HEK293 (cell line): ENCODE results near the gene EIF4G3.

Experiments
- ATF2 ChIP-seq: fragments of 450-650 bp; formaldehyde crosslinking; IDR thresholded peaks from 2 replicates; pipeline ENCODE4 v1.5.1; 2016; ENCODE audit warnings: missing biosample characterization, missing genetic modification characterization, low read depth
- ZNF324 ChIP-seq: fragments of 450-650 bp; formaldehyde crosslinking; IDR thresholded peaks from 2 replicates; pipeline ENCODE4 v1.5.1; 2016; ENCODE audit warnings: missing biosample characterization, missing genetic modification characterization
- ZNF654 ChIP-seq: fragments of 450-650 bp; formaldehyde crosslinking; IDR thresholded peaks from 2 replicates; pipeline ENCODE4 v1.5.1; 2016; ENCODE audit warnings: low read depth, missing biosample characterization, missing genetic modification characterization

GRCh38 chr1:20792196-20792595, 384.5 kb downstream of the EIF4G3 start:
- TF ChIP-seq ZNF654 (tag by site-specific recombination) (no peak), ZNF324 (tag by site-specific recombination) (no peak), ATF2 (tag by site-specific recombination) (no peak)
